CD1c-positive myeloid dendritic cell (primary cell): ENCODE measurements around the gene DERL3.

Source experiments
- DNase-seq: peaks from one replicate; pipeline ENCODE4 v3.0.0-alpha.2; 2016; ENCODE audit errors: extremely low spot score

Gene DERL3

DNA sequence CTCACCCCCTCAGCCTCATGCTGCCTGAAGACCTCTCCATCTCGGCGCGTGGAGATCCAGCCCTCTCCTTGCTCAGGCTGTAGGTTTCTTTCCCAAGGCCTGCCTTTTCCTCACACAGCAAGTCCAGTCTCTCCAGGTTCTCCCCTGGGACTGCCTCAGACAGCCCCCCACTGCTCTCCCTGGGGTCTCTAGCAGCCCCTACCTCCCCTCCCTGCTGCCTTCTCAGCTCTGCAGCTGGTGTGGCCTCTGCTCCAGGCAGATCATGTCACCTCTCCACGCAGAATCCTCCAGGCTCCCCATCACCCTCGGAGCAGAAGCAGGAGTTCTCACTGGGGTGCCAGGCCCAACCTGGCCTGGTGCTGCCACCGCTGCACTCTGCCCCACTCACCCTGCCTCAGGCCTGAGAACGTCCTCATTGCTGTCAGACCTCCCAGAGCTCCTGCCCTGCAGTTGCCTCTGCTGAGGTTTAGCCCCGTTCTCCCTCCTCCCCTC, 36.9 kb downstream of the DERL3 start:
- no peak for DNase-seq

DNA sequence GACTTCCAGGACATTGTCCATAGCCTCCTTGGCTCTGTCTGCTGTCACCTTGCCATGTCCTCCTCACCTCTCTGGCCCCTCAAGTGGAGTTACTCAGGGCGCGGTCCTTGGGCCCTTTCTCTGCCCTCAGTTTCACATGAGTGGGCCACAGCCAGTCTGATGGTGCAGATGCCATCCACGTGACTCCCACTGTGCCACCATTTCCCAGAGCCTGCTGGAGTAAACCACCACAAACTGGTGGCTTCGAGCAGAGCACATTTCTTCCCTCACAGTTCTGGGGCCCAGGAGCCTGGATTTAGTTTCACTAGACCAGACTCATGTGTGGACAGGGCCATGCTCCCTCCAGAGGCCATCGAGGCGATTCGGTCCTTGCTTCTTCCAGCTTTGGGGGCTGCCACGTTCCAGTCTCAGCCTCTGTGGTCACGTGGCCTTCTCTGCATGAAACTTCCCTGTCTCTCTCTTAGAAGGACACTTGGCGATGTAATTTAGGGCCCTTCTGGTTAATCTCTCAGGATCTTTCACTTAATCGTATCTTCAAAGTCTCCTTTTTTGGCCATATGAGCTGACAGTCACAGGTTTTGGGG, 37.5 kb downstream of the DERL3 start:
- no peak for DNase-seq

DNA sequence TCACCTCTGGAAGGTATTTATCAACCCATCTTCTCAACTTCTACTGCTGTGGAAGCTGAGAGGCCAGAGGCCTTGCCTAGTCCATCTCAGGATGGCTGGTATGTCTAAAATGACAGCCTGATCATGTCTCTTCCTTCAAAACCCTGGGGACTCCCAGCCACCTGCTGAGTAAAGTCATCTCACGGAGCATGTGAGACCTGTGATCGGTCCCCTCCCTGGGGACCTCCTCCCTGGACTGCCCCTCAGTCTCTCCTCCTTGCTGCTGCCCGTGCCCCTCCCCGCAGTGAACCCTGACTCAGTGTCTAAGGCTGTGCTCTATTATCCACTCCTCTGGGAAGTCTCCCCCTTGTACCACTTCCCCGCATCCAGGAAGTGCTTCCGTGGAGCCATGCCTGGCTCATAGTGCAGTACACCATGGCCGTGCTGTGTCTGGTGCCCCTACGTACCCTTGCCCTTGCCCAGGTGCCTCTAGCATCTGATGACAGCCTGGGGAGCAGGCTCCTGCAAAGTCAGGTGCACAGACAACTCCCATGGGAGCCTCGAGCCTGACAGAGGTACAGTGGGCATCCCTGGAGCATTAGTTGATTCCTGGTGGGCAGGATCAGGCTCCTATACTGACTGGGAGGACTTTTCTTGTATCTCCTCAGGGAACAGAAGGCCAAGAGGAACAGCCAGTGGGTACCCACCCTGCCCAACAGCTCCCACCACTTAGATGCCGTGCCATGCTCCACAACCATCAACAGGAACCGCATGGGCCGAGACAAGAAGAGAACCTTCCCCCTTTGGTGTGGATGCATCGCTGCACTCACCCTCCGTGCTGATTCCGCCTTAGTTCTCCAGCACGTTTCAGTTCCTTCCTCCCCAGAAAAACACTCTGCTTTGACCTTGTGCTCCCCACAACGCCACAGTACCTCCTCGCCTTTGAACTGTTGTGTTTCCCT, 38.2 kb downstream of the DERL3 start:
- DNase-seq = no peak

DNA sequence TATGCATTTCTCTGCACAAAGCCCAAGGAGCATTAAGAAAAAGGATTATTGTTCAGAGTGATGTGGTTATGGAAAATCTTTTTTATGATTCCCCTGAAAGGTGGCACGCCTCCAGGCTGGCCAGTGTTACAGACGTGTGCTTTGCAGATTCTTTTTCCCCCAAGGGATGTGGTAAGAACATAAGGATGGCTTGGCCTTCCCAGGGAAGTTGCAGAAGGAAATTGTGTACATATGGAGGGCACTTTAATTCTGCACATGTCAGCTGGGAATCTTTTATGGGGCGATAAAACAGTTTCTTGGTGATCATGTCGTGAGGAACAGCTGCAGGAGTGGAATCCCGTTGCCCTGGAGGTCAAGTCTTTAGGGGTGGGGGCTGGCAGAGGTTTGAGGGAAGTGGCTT, 42.3 kb downstream of the DERL3 start:
- DNase-seq = no peak

DNA sequence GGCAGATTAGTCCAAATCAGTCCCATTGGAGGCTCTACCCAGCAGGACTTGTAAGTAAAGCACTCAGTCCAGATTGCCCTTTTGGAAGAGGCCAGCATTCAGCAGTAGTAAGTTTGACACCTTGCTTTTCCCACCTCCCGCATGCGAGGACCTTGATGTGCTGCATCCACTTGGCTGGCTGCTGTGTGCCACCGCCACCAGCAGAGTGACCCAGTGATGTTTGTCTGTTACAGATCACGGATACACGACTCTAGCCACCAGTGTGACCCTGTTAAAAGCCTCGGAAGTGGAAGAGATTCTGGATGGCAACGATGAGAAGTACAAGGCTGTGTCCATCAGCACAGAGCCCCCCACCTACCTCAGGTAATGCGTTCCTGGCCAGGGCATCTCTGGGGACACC, 45.5 kb downstream of the DERL3 start:
- DNase-seq = no peak

DNA sequence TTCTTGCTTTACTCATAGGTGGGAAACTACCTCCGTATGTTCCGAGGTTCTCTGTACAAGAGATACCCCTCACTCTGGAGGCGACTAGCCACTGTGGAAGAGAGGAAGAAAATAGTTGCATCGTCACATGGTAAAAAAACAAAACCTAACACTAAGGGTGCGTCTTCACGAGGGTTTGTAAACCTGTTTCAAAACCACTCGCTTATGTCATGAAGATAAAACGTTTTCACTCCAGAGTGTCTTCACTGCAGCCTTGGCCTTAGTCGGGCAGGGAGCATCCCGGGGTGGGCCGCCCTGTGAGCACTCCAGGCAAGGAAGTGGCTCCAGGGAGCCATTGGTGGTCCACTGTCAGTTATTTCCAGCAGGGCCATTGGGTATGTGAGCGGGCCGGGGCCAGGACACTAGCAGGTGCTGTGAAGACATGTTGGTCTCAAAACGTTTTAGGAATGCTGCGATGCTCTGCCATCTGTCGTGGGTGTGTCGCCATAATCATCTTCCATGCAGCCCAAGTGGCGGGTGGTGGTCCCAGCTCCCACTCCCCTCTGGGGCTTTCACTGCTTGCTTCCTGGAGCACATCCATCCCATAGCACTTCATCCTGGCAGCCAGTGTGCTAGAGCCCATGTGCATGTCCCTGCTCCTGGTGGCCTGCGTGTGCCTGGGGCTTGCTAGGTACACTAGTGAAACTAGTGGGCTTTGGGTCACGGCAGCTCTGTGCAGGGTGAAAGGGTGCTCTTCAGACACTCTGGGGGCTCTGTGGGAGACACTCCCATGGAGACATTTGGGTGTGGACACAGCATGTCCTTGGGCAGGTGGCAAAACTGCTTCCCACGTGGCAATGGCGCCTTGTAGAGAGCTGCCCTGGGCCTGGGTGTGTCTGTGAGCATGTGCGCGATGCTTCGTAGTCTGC, 46.8 kb downstream of the DERL3 start:
- no peak for DNase-seq

DNA sequence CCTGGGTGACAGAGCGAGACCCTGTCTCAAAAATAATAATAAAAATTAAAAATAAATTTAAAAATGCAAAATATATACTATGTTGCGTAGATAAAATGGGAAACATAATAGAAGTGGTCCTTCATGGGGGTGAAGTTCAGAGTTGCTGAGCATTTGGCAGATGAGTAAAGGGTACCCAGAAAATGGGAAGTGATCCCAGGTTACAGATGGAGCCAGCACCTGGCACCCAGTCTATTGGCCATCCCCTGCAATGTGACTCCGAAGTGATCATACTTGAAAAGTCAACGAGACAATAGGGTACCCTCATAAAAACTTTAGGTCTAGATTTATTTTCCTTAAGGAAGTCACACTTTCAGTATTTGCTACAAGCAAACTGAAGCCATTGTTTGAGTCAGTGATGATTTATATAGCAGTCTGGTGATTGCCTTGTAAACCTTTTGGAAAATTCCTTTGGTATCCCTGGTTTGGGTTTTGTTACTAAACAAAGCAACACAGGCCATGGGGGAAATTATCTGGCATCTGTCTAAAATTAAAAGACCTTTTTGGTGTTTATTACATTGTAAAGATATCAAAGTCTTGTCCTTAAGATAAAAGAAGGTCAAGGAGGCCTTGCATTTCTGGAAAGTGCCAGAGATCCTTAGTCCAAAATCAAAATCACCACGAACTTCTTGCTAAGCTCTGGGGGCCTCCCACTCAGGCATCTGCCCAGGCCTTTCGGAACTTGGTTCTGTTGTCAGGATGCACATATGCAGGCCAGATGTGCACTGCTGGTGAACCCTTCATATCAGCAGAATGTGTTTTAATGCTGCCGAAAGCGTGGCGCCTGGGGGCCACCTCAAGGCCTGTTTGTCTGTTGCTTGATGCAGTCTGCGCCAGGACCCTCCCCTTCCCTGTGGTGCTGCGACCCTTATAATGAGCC, 47.7 kb downstream of the DERL3 start:
- no peak for DNase-seq

DNA sequence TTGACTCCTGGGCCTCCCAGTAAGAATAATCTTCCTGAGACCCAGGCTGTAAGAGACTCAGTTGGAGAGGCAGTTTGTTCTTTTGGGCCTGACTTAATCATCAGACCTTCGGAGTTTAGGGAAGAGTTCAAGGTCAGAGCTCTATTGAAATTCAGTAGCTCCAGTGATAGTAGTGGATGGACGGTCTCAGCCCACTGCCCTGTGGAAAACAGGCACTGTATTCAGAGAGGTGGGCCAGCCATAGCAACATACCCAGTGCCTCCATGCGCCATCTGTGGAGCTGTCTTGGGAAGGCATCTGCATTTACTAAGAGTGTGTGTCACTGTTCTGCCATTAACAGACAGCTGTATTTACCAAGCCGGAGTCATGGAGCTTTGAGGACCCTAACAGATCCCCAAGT, 49.2 kb downstream of the DERL3 start:
- no peak for DNase-seq

DNA sequence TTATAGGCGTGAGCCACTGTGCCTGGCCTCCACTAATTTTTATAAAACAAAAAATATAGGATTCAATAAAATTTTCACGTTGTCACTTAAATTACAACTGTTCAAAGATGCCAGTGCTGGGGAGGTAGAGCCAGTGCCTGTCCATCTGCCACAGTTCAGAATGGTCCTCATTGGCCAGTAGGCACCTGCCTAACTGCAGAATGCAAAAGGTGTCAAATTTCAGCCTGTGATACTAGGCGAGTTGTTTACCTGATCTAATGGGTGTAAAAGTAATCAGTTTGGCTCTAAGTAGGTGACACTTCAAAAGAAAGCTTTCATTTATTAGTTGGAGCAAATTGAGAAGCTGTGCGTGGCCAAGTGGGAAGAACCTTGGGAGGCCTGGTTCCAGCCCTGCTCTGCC, 49.7 kb downstream of the DERL3 start:
- DNase-seq = no peak

DNA sequence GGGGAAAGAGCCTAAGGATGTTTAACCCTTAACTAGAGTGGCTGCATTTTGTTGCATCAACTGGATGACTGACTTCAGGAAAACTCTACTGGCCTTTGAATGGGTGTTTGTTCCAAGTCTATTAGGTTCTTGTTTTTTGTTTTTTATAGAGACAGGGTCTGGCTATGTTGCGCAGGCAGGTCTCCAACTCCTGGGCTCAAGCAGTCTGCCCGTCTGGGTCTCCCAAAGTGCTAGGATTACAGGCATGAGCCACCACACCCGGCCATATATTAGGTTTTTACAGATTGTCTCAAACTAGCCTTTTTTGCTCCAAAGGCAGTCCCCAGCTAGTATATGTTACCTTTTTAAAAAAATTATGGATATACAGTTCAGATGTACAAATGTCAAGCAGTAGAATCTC, 50.9 kb downstream of the DERL3 start:
- DNase-seq = no peak

DNA sequence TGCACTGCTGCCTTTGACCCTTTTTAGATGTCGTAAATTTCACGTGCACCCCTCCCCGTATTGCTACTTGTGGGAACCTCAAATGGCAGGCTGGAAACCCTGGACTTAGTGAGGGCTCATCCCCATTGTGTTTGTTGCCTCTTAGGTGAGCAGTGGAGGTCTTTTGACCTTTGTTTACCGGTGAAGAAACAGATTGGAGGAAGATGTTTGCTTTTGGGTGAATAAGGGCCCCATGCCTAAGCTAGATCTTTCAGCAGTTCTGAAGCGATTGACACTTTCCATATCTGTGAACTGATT, 51.3 kb downstream of the DERL3 start:
- DNase-seq = no peak

DNA sequence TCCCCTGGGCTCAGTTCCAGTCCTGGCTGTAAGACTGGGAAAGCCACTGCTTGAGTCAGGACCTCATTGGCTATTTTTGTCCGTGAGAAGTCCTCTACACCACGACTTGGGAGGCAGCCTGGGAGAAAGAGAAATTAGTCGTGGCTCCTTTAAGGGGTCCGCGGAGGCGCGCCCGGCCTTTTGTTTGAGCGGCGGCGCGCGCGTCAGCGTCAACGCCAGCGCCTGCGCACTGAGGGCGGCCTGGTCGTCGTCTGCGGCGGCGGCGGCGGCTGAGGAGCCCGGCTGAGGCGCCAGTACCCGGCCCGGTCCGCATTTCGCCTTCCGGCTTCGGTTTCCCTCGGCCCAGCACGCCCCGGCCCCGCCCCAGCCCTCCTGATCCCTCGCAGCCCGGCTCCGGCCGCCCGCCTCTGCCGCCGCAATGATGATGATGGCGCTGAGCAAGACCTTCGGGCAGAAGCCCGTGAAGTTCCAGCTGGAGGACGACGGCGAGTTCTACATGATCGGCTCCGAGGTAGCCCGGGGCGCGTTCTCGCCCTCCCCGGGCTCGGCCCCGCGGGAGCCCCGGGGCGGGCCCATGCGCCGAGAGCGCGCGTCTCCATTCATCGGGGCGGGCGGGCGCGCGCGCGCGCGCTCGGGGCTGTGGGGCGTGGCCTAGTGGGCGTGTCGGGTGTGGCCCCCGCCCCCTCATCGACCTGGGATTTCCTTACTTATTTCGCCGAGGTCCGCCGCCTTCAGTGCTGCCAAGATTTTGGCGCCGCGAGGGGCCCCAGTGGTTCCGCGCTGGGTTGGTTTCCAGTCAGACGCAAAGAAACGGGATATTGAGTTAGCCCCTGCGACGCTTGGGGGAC, 51.8 kb downstream of the DERL3 start, which contains the start of gene SMARCB1:
Gene SMARCB1 (plus strand): TSS at position 215 of the 848 bp plus-strand sequence. CDS start 204 bp downstream, at position 419.
- DNase-seq = peak; percentile 96

DNA sequence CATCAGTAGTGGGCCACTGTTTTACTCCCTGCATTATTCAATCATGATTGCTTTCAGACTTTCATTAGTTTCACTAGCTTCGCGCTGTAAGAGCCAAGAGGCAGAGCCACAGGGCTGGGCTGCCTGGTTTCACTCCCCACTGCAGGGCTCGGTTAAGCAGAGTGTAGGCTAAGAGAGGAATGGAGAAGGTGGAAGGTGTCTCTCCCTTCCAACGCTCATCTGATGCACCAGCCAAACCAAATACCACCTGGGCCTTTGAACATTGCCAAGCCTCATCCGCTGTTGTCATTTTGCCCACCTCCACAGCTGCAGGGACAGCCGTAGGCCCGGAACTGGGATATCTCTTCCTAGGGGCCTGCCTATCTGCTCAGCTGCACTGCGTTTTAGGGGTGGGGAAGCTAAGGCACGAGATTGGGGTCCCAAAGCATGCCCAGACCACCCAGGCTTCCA, 52.5 kb downstream of the DERL3 start:
- DNase-seq = no peak
